ENCODE data around the gene LYG1. TPM values are rescaled to one million over a fixed set of nuclear protein-coding genes. Genes with fewer than 3 reads are reported as not detected.

Gene LYG1
- total and polyA plus RNA-seq, 9 of the 15 experiments (the other 6 are each of a cell fraction or from before 2014, with no cell fraction given), result 0.64 to 2.6 (median 1.2) TPM

DNA sequence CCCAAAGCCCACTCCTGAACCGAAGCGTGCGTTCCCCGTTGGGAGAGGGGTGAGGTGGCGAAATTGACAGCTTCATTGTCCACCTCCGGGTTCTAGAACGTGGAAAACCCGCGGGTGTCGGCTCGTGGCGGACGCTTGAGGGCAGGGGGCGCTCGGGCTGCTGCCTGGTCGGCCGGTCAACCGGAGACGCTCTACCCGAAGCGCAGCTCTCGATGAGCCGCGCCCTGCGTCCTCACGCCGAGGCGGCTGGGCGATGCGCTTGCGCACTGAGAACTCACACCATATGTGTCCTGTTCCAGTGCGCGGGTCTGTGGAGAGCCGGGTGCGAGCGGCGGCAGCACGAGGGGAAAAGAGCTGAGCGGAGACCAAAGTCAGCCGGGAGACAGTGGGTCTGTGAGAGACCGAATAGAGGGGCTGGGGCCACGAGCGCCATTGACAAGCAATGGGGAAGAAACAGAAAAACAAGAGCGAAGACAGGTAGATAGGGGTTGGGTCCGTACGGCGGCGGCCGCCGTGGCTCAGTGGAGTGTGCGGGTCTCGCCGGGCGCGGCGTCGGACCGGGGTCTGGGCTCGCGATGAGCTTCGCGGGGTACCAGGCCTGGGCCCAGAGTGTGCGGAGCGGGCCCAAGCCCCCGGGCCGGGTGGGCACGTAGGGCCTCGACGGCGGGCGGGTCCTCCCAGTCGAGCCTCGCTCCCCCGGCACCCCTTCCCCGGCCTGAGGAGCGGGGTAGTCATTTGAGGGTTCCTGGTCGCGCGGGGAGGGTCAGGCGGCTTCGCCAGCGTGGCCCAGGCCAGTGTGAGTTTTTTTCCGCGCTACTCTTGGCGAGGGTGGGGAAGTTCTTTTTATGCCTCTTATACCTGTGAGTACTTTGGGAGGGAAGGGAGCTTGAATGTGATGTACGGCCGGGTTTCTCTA is 36.4 kb upstream of the LYG1 start, which contains the start of gene EIF5B:
TSS of gene EIF5B (plus strand) at position 277 of the 916 bp plus-strand sequence. CDS start at position 443, 166 bp downstream.
- ChIA-PET POLR2A (interaction anchor here (0.6 to 1.9 kb wide), 8 partner anchors 10 to 444 kb away, joined by 3 to 10 read pairs (median 4); no protein-coding TSS in a partner anchor), CTCF (ENCODE audit: low intra/inter-chr PET ratio) (interaction anchor here (0.6 to 2.1 kb wide), 2 partner anchors 153 to 1044 kb away, joined by 3 to 9 read pairs; partner anchors contain the start of gene REV1)
- peak within 1 kb of the TSS; percentile 89 for H3K4me2 ChIP-seq (ENCODE audit: insufficient read depth, low read length)
- peaks cover 95% of the 10 kb centered on the region for H3K79me2 ChIP-seq (ENCODE audit: control insufficient read depth, insufficient read depth, low read length)
- no peaks in the 10 kb centered on the region for H3K9me3 ChIP-seq (replicated peaks; ENCODE audit: control insufficient read depth, insufficient read depth, low read depth, low read length)
- DNase-seq (ENCODE audit: extremely low read depth in 1 of 4, low spot score in 3 of 4) (peak; percentile 86 to 99 (median 90)), FAIRE-seq (peak; percentile 89), ATAC-seq (peak; percentile 89)
- no peaks in the 10 kb centered on the region for H3K27me3 ChIP-seq (ENCODE audit: control insufficient read depth in 2 of 2, insufficient read depth in 2 of 2, low read length in 2 of 2)
- intact Hi-C loops (cut with micrococcal nuclease), result loop anchor here (1.0 kb wide), 1 partner anchor 153 kb away; the partner anchor contains the start of gene REV1
- peaks cover 19% of the 10 kb centered on the region for H3K36me3 ChIP-seq (ENCODE audit: control insufficient read depth, insufficient read depth, low read length)
- WGBS (ENCODE audit: insufficient coverage, low coverage, missing lambda C conversion rate), result under 1% methylated on average over 83 of the region's 87 CpGs
- peak within 1 kb of the TSS; percentile 98 for H2AFZ ChIP-seq (ENCODE audit: low read depth, low read length)
- in situ Hi-C loops (cut with MboI), result no loop called here
- no TSS peak for BruUV-seq (replicated peaks)
- peak within 1 kb of the TSS; percentile 61 for H3K4me3 ChIP-seq
- peaks cover 11 to 19% of the 10 kb centered on the region in 2 experiments; a peak in 4 of 5 replicates for H3K4me1 ChIP-seq (replicated peaks in 1 of 2; ENCODE audit: control insufficient read depth in 2 of 2, insufficient read depth in 2 of 2, low read length in 2 of 2)
- no peaks in the 10 kb centered on the region for H3K9me1 ChIP-seq (ENCODE audit: control insufficient read depth, insufficient read depth, low read length)
- peak within 1 kb of the TSS; percentile 92 for H3K27ac ChIP-seq (ENCODE audit: extremely low read depth, low read depth, low read length)
- H3K9ac ChIP-seq (ENCODE audit: insufficient read depth in 1 of 2, low read depth in 2 of 2, low read length in 2 of 2), result peak within 1 kb of the TSS; percentile 89 to 96
- H4K20me1 ChIP-seq (replicated peaks; ENCODE audit: control insufficient read depth, insufficient read depth, low read length), result peaks cover 17% of the 10 kb centered on the region; the same call in 1 of the 2 replicates
- no peak for TF ChIP-seq GABPB2 (CRISPR knock-in tag; conservative IDR thresholded peaks at IDR 0.05)
- TF ChIP-seq FUS (optimal IDR thresholded peaks at IDR 0.05; ENCODE audit: low read depth, low read length), result no peak
- TF ChIP-seq KDM2B (CRISPR knock-in tag; IDR thresholded peaks at IDR 0.05), result no peak
- TF ChIP-seq, protein P1, sequence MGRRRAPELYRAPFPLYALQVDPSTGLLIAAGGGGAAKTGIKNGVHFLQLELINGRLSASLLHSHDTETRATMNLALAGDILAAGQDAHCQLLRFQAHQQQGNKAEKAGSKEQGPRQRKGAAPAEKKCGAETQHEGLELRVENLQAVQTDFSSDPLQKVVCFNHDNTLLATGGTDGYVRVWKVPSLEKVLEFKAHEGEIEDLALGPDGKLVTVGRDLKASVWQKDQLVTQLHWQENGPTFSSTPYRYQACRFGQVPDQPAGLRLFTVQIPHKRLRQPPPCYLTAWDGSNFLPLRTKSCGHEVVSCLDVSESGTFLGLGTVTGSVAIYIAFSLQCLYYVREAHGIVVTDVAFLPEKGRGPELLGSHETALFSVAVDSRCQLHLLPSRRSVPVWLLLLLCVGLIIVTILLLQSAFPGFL (CRISPR knock-in tag; IDR thresholded peaks at IDR 0.05), result no peak
- TF ChIP-seq, protein P2, sequence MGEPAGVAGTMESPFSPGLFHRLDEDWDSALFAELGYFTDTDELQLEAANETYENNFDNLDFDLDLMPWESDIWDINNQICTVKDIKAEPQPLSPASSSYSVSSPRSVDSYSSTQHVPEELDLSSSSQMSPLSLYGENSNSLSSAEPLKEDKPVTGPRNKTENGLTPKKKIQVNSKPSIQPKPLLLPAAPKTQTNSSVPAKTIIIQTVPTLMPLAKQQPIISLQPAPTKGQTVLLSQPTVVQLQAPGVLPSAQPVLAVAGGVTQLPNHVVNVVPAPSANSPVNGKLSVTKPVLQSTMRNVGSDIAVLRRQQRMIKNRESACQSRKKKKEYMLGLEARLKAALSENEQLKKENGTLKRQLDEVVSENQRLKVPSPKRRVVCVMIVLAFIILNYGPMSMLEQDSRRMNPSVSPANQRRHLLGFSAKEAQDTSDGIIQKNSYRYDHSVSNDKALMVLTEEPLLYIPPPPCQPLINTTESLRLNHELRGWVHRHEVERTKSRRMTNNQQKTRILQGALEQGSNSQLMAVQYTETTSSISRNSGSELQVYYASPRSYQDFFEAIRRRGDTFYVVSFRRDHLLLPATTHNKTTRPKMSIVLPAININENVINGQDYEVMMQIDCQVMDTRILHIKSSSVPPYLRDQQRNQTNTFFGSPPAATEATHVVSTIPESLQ (CRISPR knock-in tag; IDR thresholded peaks at IDR 0.05), result no peak
- TF ChIP-seq DIDO1 (tag; IDR thresholded peaks at IDR 0.05; ENCODE audit: low read depth), result no peak
- TF ChIP-seq ZNF282 (CRISPR knock-in tag; IDR thresholded peaks at IDR 0.05), result no peak
- peak; percentile 100 for TF ChIP-seq GMEB1 (CRISPR knock-in tag; IDR thresholded peaks at IDR 0.05)
- peak in 1 of 2 experiments; percentile 47; a peak in 1 of 4 replicates for TF ChIP-seq ZMIZ1 (IDR thresholded peaks at IDR 0.05; ENCODE audit: low read depth in 2 of 2, low read length in 2 of 2)
- TF ChIP-seq TRIM28 (IDR thresholded peaks at IDR 0.05), result no peak
- TF ChIP-seq CCNT2 (IDR thresholded peaks at IDR 0.05; ENCODE audit: borderline replicate concordance, extremely low read depth, insufficient read length, low read depth, low read length), result peak; percentile 72
- TF ChIP-seq NFIC (IDR thresholded peaks at IDR 0.05), result peak; percentile 21; the same call in 1 of the 2 replicates
